Lower lobe of right lung (tissue), 2 donors: Measurements from ENCODE around the gene MYO1D. TPM values are rescaled to one million over a fixed set of nuclear protein-coding genes. Genes with fewer than 3 reads are reported as not detected.
"Not testable (repeated sequence)": the region's sequence is repeated elsewhere in the genome, so short reads cannot be mapped to it uniquely, and the experiment has no call there.

ENCODE experiments used
- ATAC-seq, 2 donors: fragments of 200-7000 bp; cut with Tn5 transposase; one replicate each; pipeline ENCODE4 v1.9.1; 2020 to 2022; ENCODE audit warnings: mild to moderate bottlenecking in 2 of 2, moderate library complexity in 2 of 2
- DNase-seq: peaks from one replicate; pipeline ENCODE4 v3.0.0-alpha.2; 2020
- H3K27ac ChIP-seq: fragments of 200-600 bp; one replicate; pipeline ENCODE4 v1.8.0; 2022
- H3K27me3 ChIP-seq: fragments of 200-600 bp; one replicate; pipeline ENCODE4 v1.8.0; 2022; ENCODE audit warnings: low read depth
- H3K36me3 ChIP-seq: fragments of 200-600 bp; one replicate; pipeline ENCODE4 v1.8.0; 2022; ENCODE audit warnings: mild to moderate bottlenecking
- H3K4me1 ChIP-seq: fragments of 200-600 bp; one replicate; pipeline ENCODE4 v1.8.0; 2022
- H3K4me3 ChIP-seq: fragments of 200-600 bp; one replicate; pipeline ENCODE4 v1.8.0; 2022; ENCODE audit warnings: mild to moderate bottlenecking
- H3K9me3 ChIP-seq: fragments of 200-600 bp; one replicate; pipeline ENCODE4 v1.8.0; 2022
- CTCF ChIP-seq: fragments of 200-600 bp; IDR thresholded peaks from one replicate; pipeline ENCODE4 v1.8.0; 2022; ENCODE audit warnings: antibody characterized with exemption, mild to moderate bottlenecking
- intact Hi-C: fragments of 100-400 bp; cut with DNase I; formaldehyde crosslinking; loops from one replicate; pipeline ENCODE4 v1.11.0; 2022
- total RNA-seq: library from RNA; stranded (reverse); fragmentation: NEBNext Ultra II Directional; extraction: Animal tissue kit (Norgen Biotek cat#: 25700); gene quantifications from one replicate; pipeline ENCODE4 v1.2.1, GENCODE V29; 2021
- donor health status: DM: no; HTN: yes; CAD: no; lungs with severe emphysema.

Gene MYO1D
- total RNA-seq, 1 donor from 2014 or later, result 58.0 TPM

GRCh38 chr17:32742681-32743538, 134.0 kb downstream of the MYO1D start:
- no peaks in the 10 kb centered on the region for H3K27me3 ChIP-seq
- H3K9me3 ChIP-seq, result no peaks in the 10 kb centered on the region
- peaks cover 6% of the 10 kb centered on the region for H3K36me3 ChIP-seq
- intact Hi-C loops, result no loop called here
- DNase-seq (no peak), ATAC-seq (no peak)
- TF ChIP-seq CTCF, result no peak
- no peak overlapping the region for H3K27ac ChIP-seq
- H3K4me3 ChIP-seq, result no peak overlapping the region
- H3K4me1 ChIP-seq, result peaks cover 8% of the 10 kb centered on the region

- H3K27ac ChIP-seq, result no peak overlapping the region
- DNase-seq (no peak), ATAC-seq (no peak)
- intact Hi-C loops, result no loop called here
- no peak for TF ChIP-seq CTCF
- no peaks in the 10 kb centered on the region for H3K27me3 ChIP-seq
- H3K4me3 ChIP-seq, result no peak overlapping the region
- H3K4me1 ChIP-seq, result peaks cover 8% of the 10 kb centered on the region
- peaks cover 21% of the 10 kb centered on the region for H3K36me3 ChIP-seq
- no peaks in the 10 kb centered on the region for H3K9me3 ChIP-seq
These were observed 135.5 kb downstream of the MYO1D start for GRCh38 chr17:32741381-32741780.

GRCh38 chr17:32739722-32740121, 137.2 kb downstream of the MYO1D start:
- Histone ChIP-seq H3K9me3 (no peaks in the 10 kb centered on the region), H3K4me1 (peaks cover 8% of the 10 kb centered on the region), H3K27me3 (no peaks in the 10 kb centered on the region), H3K4me3 (no peak overlapping the region), H3K36me3 (peaks cover 21% of the 10 kb centered on the region), H3K27ac (no peak overlapping the region)
- TF ChIP-seq CTCF, result no peak
- no peak for DNase-seq
- intact Hi-C loops, result no loop called here
- ATAC-seq, result no peak

DNA sequence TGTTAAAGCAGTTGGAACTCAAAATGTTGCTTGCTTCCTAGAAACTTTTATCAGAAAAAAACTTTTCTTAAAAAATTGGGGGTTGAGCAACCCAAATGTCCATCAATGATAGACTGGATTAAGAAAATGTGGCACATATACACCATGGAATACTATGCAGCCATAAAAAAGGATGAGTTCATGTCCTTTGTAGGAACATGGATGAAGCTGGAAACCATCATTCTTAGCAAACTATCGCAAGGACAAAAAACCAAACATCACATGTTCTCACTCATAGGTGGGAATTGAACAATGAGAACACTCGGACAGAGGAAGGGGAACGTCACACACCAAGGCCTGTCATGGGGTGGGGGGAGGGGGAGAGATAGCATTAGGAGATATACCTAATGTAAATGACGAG, 137.8 kb downstream of the MYO1D start:
- H3K4me3 ChIP-seq, DNase-seq, H3K27me3 ChIP-seq, ATAC-seq, H3K27ac ChIP-seq, H3K4me1 ChIP-seq, H3K9me3 ChIP-seq, intact Hi-C loops: not testable (repeated sequence)
- H3K36me3 ChIP-seq, result peaks cover 20% of the 10 kb centered on the region

DNA sequence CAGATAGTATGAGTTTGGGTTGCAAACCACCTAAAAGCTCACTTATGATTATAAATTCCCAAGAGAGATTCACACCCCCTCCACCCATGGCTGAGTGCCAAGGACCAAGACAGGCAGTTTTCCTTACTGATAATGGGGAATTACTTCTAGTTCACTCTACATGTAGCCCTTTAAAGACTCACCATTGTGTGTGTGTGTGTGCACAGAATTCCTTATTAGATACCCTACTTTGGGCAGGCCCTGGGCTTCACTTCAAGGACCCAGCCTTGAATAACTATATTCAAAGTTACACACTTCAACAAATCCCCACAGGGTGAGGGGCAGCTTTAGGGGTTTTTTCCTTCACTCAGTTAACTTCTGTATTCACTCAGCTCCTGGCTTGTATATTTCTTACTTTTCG, 143.5 kb downstream of the MYO1D start:
- ATAC-seq (no peak), DNase-seq (no peak)
- H3K4me1 ChIP-seq, result no peaks in the 10 kb centered on the region
- intact Hi-C loops, result no loop called here
- H3K27me3 ChIP-seq, result no peaks in the 10 kb centered on the region
- no peaks in the 10 kb centered on the region for H3K9me3 ChIP-seq
- no peak overlapping the region for H3K27ac ChIP-seq
- no peak overlapping the region for H3K4me3 ChIP-seq
- TF ChIP-seq CTCF, result no peak
- peaks cover 24% of the 10 kb centered on the region for H3K36me3 ChIP-seq

DNA sequence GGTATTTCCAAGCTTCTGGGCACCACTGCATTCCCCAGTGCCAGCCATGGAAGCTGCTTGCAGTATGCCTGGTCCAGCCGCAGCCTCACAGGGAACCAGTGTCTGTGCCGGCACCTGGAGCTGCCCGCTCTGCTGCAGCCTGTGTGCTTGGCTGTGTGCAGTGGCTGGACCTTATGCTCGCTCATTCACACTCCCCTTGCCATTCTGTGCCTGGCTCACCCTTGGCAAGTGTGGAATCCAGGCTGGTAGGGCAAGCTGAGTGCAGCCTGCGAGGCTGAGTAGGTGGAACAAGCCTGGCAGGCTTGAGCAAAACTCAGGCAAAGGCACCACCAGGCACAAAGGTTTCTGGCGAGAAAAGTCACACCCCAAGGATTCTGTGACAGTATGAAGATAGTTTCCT, 144.0 kb downstream of the MYO1D start:
- no peak for ATAC-seq
- Histone ChIP-seq H3K36me3 (peaks cover 23% of the 10 kb centered on the region), H3K9me3 (no peaks in the 10 kb centered on the region), H3K4me1 (no peaks in the 10 kb centered on the region), H3K27ac (no peak overlapping the region), H3K4me3 (no peak overlapping the region), H3K27me3 (no peaks in the 10 kb centered on the region)
- TF ChIP-seq CTCF, result no peak
- intact Hi-C loops, result no loop called here
- DNase-seq, result no peak
